Activated effector memory CD4-positive, alpha-beta T cell treated with anti-CD3 and anti-CD28 coated beads, Interleukin-2, amount 50 U/mL, for 16 hours (primary cell): Measurements from ENCODE around the gene FAIM2.
A peak's percentile ranks its signal among the peaks of the same experiment; 100 is the strongest.

Source experiments
- DNase-seq: peaks from one replicate; pipeline ENCODE4 v3.0.0-alpha.2; 2020

Gene FAIM2

GRCh38 chr12:49877066-49877465 lies 26.6 kb downstream of the FAIM2 start:
- peak; percentile 39 for DNase-seq

- DNase-seq, result peak; percentile 5
Measured at GRCh38 chr12:49876070-49876469, 27.6 kb downstream of the FAIM2 start.

- DNase-seq, result peak; percentile 54
Measured at GRCh38 chr12:49875115-49875720, 28.5 kb downstream of the FAIM2 start.

- DNase-seq, result peak; percentile 46
Measured at GRCh38 chr12:49874142-49874897, 29.4 kb downstream of the FAIM2 start.

- peak; percentile 27 for DNase-seq
Measured at GRCh38 chr12:49873361-49873934, 30.3 kb downstream of the FAIM2 start.

- peak; percentile 51 for DNase-seq
Measured at GRCh38 chr12:49872781-49873181, 30.9 kb downstream of the FAIM2 start.

GRCh38 chr12:49872381-49872780 lies 31.3 kb downstream of the FAIM2 start:
- DNase-seq, result peak; percentile 36

GRCh38 chr12:49871811-49872251 lies 31.9 kb downstream of the FAIM2 start:
- DNase-seq, result peak; percentile 6

GRCh38 chr12:49871263-49871561 lies 32.5 kb downstream of the FAIM2 start:
- DNase-seq, result peak; percentile 34

GRCh38 chr12:49870501-49871262 lies 33.0 kb downstream of the FAIM2 start:
- peak; percentile 25 for DNase-seq

- DNase-seq, result peak; percentile 50
Measured at GRCh38 chr12:49869816-49870500, 33.7 kb downstream of the FAIM2 start.

- peak; percentile 56 for DNase-seq
Measured at GRCh38 chr12:49868952-49869815, 34.5 kb downstream of the FAIM2 start.

- DNase-seq, result peak; percentile 54
Measured at GRCh38 chr12:49868449-49868848, 35.3 kb downstream of the FAIM2 start.

- DNase-seq, result peak; percentile 43
Measured at GRCh38 chr12:49867570-49868341, 35.9 kb downstream of the FAIM2 start.

- peak; percentile 91 for DNase-seq
Measured at GRCh38 chr12:49866859-49867569, 36.7 kb downstream of the FAIM2 start.

GRCh38 chr12:49865782-49866135 lies 37.9 kb downstream of the FAIM2 start:
- DNase-seq, result peak; percentile 9

GRCh38 chr12:49865109-49865781 lies 38.5 kb downstream of the FAIM2 start:
- peak; percentile 54 for DNase-seq

GRCh38 chr12:49864798-49865090 lies 39.0 kb downstream of the FAIM2 start:
- peak; percentile 34 for DNase-seq

GRCh38 chr12:49863946-49864797 lies 39.5 kb downstream of the FAIM2 start:
- DNase-seq, result peak; percentile 55
